HepG2 (cell line): ENCODE results near the gene KIAA0232. TPM values are rescaled to one million over a fixed set of nuclear protein-coding genes. Genes with fewer than 3 reads are reported as not detected.

Experiments
- HNRNPK ChIP-seq: fragments of 200-400 bp; formaldehyde crosslinking; IDR thresholded peaks from 2 replicates; pipeline ENCODE4 v1.6.1; 2018; ENCODE audit warnings: low read length, low read depth, moderate library complexity, mild to moderate bottlenecking; ENCODE audit not compliant: poor library complexity, severe bottlenecking
- MTA3 ChIP-seq: sonication (generic); formaldehyde crosslinking; IDR thresholded peaks from 2 replicates; pipeline ENCODE4 v1.4.0; 2020; ENCODE audit warnings: missing genetic modification reagents
- SAP130 ChIP-seq: IDR thresholded peaks from 2 replicates; pipeline ENCODE4 v1.6.1; 2016; ENCODE audit warnings: low read depth
- SMYD3 ChIP-seq: sonication (generic); formaldehyde crosslinking; IDR thresholded peaks from 2 replicates; pipeline ENCODE4 v1.8.1; 2023; ENCODE audit warnings: mild to moderate bottlenecking, missing genetic modification reagents
- YEATS4 ChIP-seq: sonication (generic); formaldehyde crosslinking; IDR thresholded peaks from 2 replicates; pipeline ENCODE4 v1.4.0; 2020; ENCODE audit warnings: missing genetic modification reagents, borderline replicate concordance
- ZBTB8A ChIP-seq: sonication (generic); formaldehyde crosslinking; IDR thresholded peaks from 2 replicates; pipeline ENCODE4 v1.4.0; 2020; ENCODE audit warnings: mild to moderate bottlenecking, low read depth, missing genetic modification reagents, borderline replicate concordance
- ZEB1 ChIP-seq: IDR thresholded peaks from 2 replicates; pipeline ENCODE4 v1.6.1; 2012; ENCODE audit warnings: mild to moderate bottlenecking, low read depth, inconsistent platforms; ENCODE audit not compliant: insufficient replicate concordance
- ZNF143 ChIP-seq: sonication (generic); formaldehyde crosslinking; IDR thresholded peaks from 2 replicates; pipeline ENCODE4 v1.4.0; 2020; ENCODE audit warnings: missing genetic modification reagents
- ZNF605 ChIP-seq: sonication (generic); formaldehyde crosslinking; IDR thresholded peaks from 2 replicates; pipeline ENCODE4 v1.8.0; 2022; ENCODE audit warnings: mild to moderate bottlenecking, missing genetic modification reagents
- ZNF768 ChIP-seq: sonication (generic); formaldehyde crosslinking; IDR thresholded peaks from 2 replicates; pipeline ENCODE4 v1.4.0; 2020; ENCODE audit warnings: missing genetic modification reagents
- ZNF790 ChIP-seq: sonication (generic); formaldehyde crosslinking; IDR thresholded peaks from 2 replicates; pipeline ENCODE4 v1.8.0; 2022; ENCODE audit warnings: missing genetic modification reagents, mild to moderate bottlenecking, borderline replicate concordance
- polyA plus RNA-seq, 8 experiments: library from polyadenylated mRNA; depleted of rRNA in 3 of 8; stranded (reverse) in 7 of 8; unstranded in 1 of 8; fragments of >200 nt; fragmentation: Illumina TruSeq in 4 of 8; extraction: Trizol in 4 of 8; gene quantifications; 2 replicates each; pipeline versions ENCODE4 v1.2.1 to v1.2.3, GENCODE V29; 2011 to 2016; ENCODE audit warnings: low read depth in 4 of 8, missing spikeins in 1 of 8, mixed read lengths in 1 of 8; ENCODE audit not compliant: insufficient read depth in 1 of 8
- total RNA-seq, 5 experiments: library from RNA; depleted of rRNA; stranded (reverse); fragments of >200 nt; fragmentation: Illumina TruSeq; extraction: Trizol; gene quantifications; 2 replicates each; pipeline ENCODE4 v1.2.3, GENCODE V29; 2016; ENCODE audit warnings: low read depth in 1 of 5
- TF ChIP-seq, protein P1 (sequence below): sonication (generic); formaldehyde crosslinking; IDR thresholded peaks from 2 replicates; pipeline ENCODE4 v1.5.1; 2020; ENCODE audit warnings: mild to moderate bottlenecking, missing genetic modification reagents, moderate library complexity

Gene KIAA0232
- total and polyA plus RNA-seq, 2 of the 13 experiments (the other 11 are each of a cell fraction or from before 2014, with no cell fraction given), result 7.8 to 17.1 TPM

DNA sequence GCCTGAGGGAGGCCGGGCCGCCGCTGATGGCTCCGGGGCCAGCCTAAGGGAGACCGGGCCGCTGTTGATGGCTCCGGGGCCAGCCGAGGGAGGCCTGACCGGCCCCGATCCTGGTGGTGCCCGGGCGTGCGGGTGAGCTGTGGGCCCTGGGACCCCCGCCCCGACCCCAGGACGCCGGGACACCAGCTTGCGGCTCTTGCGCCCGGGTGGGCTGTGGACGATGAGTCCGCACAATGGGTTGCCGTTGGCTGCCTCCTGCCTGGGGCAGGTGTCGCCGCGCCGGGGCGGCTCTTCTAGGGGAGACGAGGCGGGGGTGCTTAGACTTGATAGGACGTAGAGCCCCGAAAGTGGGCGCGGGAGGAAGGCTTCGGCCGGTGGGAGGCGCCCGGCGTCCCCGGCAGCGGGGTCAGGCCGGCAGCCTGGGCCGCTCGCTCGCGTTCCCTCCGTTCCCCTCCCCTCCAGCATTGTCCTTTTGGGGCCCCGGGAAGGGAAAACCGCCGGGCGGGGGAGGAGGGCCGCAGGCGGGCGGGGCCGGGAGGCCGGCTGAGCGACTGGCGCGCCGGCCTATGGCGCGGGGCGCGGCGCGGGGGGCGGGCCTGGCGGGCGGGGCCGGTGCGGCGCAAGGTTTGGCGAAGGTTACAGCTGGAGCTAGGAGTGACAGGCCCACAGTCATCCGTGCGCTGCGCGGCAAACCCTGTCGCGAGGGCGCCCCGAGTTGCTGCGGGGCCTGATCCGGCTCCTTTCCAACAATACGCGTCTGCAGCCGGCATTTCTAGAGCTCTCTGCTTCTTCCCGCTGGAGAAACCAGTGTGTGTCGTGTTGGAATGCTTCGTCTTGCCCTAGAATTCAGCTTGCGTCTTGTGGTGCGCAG lies 819 bp downstream of the KIAA0232 start (continued):
- TF ChIP-seq ZNF790, result no peak; the same call in 1 of the 2 replicates
- TF ChIP-seq ZBTB8A, result no peak
- no peak for TF ChIP-seq SMYD3 (CRISPR knock-in tag)
- TF ChIP-seq SAP130 (CRISPR knock-in tag), result peak; percentile 77; the same call in 1 of the 2 replicates
- TF ChIP-seq YEATS4, result peak; percentile 56; the same call in 1 of the 2 replicates
- no peak for TF ChIP-seq MTA3 (CRISPR knock-in tag)
- peak; percentile 52 for TF ChIP-seq ZNF768
- peak; percentile 81 for TF ChIP-seq HNRNPK
- no peak for TF ChIP-seq ZNF143
- TF ChIP-seq, protein P1, sequence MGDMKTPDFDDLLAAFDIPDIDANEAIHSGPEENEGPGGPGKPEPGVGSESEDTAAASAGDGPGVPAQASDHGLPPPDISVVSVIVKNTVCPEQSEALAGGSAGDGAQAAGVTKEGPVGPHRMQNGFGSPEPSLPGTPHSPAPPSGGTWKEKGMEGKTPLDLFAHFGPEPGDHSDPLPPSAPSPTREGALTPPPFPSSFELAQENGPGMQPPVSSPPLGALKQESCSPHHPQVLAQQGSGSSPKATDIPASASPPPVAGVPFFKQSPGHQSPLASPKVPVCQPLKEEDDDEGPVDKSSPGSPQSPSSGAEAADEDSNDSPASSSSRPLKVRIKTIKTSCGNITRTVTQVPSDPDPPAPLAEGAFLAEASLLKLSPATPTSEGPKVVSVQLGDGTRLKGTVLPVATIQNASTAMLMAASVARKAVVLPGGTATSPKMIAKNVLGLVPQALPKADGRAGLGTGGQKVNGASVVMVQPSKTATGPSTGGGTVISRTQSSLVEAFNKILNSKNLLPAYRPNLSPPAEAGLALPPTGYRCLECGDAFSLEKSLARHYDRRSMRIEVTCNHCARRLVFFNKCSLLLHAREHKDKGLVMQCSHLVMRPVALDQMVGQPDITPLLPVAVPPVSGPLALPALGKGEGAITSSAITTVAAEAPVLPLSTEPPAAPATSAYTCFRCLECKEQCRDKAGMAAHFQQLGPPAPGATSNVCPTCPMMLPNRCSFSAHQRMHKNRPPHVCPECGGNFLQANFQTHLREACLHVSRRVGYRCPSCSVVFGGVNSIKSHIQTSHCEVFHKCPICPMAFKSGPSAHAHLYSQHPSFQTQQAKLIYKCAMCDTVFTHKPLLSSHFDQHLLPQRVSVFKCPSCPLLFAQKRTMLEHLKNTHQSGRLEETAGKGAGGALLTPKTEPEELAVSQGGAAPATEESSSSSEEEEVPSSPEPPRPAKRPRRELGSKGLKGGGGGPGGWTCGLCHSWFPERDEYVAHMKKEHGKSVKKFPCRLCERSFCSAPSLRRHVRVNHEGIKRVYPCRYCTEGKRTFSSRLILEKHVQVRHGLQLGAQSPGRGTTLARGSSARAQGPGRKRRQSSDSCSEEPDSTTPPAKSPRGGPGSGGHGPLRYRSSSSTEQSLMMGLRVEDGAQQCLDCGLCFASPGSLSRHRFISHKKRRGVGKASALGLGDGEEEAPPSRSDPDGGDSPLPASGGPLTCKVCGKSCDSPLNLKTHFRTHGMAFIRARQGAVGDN (CRISPR knock-in tag), result peak; percentile 73
- TF ChIP-seq ZNF605, result no peak
- peak; percentile 41 for TF ChIP-seq ZEB1
- TF ChIP-seq, all 625 proteins: peak for 142
